CD14-positive monocyte (primary cell): ENCODE measurements around the gene KRTCAP3. TPM values are rescaled to one million over a fixed set of nuclear protein-coding genes. Genes with fewer than 3 reads are reported as not detected.

Source experiments
- DNase-seq, 3 donors: peaks; one replicate each; pipeline ENCODE4 v3.0.0-alpha.2; 2011 to 2022
- H2AFZ ChIP-seq: 2 replicates; pipeline ENCODE4 v1.6.0; 2012; ENCODE audit warnings: mild to moderate bottlenecking, low read depth, low read length, inconsistent platforms; ENCODE audit not compliant: insufficient read depth, poor library complexity, severe bottlenecking
- H3K27ac ChIP-seq, 2 donors: 1 replicate in 1 of 2; 2 replicates in 1 of 2; pipeline ENCODE4 v1.5.1; 2012 to 2013; ENCODE audit warnings: low read length in 2 of 2, control low read depth in 1 of 2, inconsistent platforms in 1 of 2, low read depth in 1 of 2, mild to moderate bottlenecking in 1 of 2
- H3K27me3 ChIP-seq, 2 donors: one replicate each; pipeline versions ENCODE4 v1.6.0 to v1.6.1; 2011 to 2013; ENCODE audit warnings: low read length in 2 of 2; ENCODE audit not compliant: control insufficient read depth in 2 of 2, insufficient read depth in 2 of 2
- H3K36me3 ChIP-seq, 2 donors: replicated peaks in 1 of 2; 1 replicate in 1 of 2; 2 replicates in 1 of 2; pipeline versions ENCODE4 v1.5.1 to v1.6.1; 2012 to 2013; ENCODE audit warnings: low read length in 2 of 2, control low read depth in 1 of 2, inconsistent platforms in 1 of 2, mild to moderate bottlenecking in 1 of 2; ENCODE audit not compliant: insufficient read depth in 2 of 2, control insufficient read depth in 1 of 2
- H3K4me1 ChIP-seq, 2 donors: 1 replicate in 1 of 2; 2 replicates in 1 of 2; pipeline versions ENCODE4 v1.5.1 to v1.6.1; 2012 to 2013; ENCODE audit warnings: low read length in 2 of 2, control low read depth in 1 of 2, inconsistent platforms in 1 of 2, mild to moderate bottlenecking in 1 of 2, moderate library complexity in 1 of 2; ENCODE audit not compliant: insufficient read depth in 2 of 2, control insufficient read depth in 1 of 2
- H3K4me2 ChIP-seq: replicated peaks from 2 replicates; pipeline ENCODE3; 2012; ENCODE audit warnings: low read length, moderate library complexity, mild to moderate bottlenecking; ENCODE audit not compliant: poor library complexity, severe bottlenecking; ENCODE audit errors: extremely low read depth
- H3K4me3 ChIP-seq, 3 experiments: fragments of 200-600 bp in 1 of 3; sonication (generic) in 1 of 3; replicated peaks in 1 of 3; 1 replicate in 2 of 3; 2 replicates in 1 of 3; pipeline ENCODE4 v1.5.1; 2011 to 2013; ENCODE audit warnings: low read length in 3 of 3, mild to moderate bottlenecking in 3 of 3, control low read depth in 2 of 3, low read depth in 2 of 3, inconsistent platforms in 1 of 3, moderate library complexity in 1 of 3
- H3K79me2 ChIP-seq: 2 replicates; pipeline ENCODE4 v1.6.0; 2012; ENCODE audit warnings: mild to moderate bottlenecking, control low read depth, inconsistent platforms, low read length, moderate library complexity; ENCODE audit not compliant: insufficient read depth
- H3K9ac ChIP-seq: 2 replicates; pipeline ENCODE4 v1.6.0; 2017; ENCODE audit warnings: low read length, mild to moderate bottlenecking; ENCODE audit not compliant: insufficient read depth, poor library complexity, severe bottlenecking
- H3K9me3 ChIP-seq, 2 donors: replicated peaks in 1 of 2; 1 replicate in 1 of 2; 2 replicates in 1 of 2; pipeline versions ENCODE4 v1.5.1 to v1.6.1; 2012 to 2013; ENCODE audit warnings: low read length in 2 of 2, control low read depth in 1 of 2; ENCODE audit not compliant: control insufficient read depth in 1 of 2, insufficient read depth in 1 of 2
- H4K20me1 ChIP-seq: 2 replicates; pipeline ENCODE4 v1.6.0; 2012; ENCODE audit warnings: mild to moderate bottlenecking, low read length, control low read depth, moderate library complexity; ENCODE audit not compliant: insufficient read depth
- H3K27ac Mint-ChIP-seq, 7 donors: one replicate each; pipeline ENCODE4 v1.8.0; 2020; ENCODE audit warnings: mild to moderate bottlenecking in 7 of 7, mixed read lengths in 7 of 7, moderate library complexity in 6 of 7, inconsistent platforms in 2 of 7
- H3K27me3 Mint-ChIP-seq, 3 donors: one replicate each; pipeline ENCODE4 v1.8.0; 2021 to 2022; ENCODE audit warnings: low read depth in 3 of 3, mild to moderate bottlenecking in 3 of 3, mixed read lengths in 3 of 3, moderate library complexity in 3 of 3, inconsistent platforms in 1 of 3
- H3K36me3 Mint-ChIP-seq, 2 donors: one replicate each; pipeline ENCODE4 v1.8.0; 2020; ENCODE audit warnings: mixed read lengths in 2 of 2, inconsistent platforms in 1 of 2, mild to moderate bottlenecking in 1 of 2
- H3K4me1 Mint-ChIP-seq: one replicate; pipeline ENCODE4 v1.8.0; 2020; ENCODE audit warnings: mild to moderate bottlenecking, mixed read lengths
- H3K4me3 Mint-ChIP-seq, 2 donors: one replicate each; pipeline ENCODE4 v1.8.0; 2020; ENCODE audit warnings: mild to moderate bottlenecking in 2 of 2, mixed read lengths in 2 of 2, moderate library complexity in 1 of 2
- H3K9me3 Mint-ChIP-seq, 7 donors: one replicate each; pipeline ENCODE4 v1.8.0; 2020 to 2022; ENCODE audit warnings: mixed read lengths in 7 of 7, mild to moderate bottlenecking in 6 of 7, moderate library complexity in 6 of 7, inconsistent platforms in 2 of 7
- CTCF ChIP-seq: fragments of 200-600 bp; IDR thresholded peaks from one replicate; pipeline ENCODE4 v1.8.0; 2022; ENCODE audit warnings: antibody characterized with exemption, mild to moderate bottlenecking
- WGBS: methylation state at CpG from one replicate; pipeline ENCODE4 v1.1.5; 2013; ENCODE audit warnings: missing lambda C conversion rate; ENCODE audit not compliant: insufficient coverage; 5-methylcytosine and 5-hydroxymethylcytosine counted together
- intact Hi-C, 2 donors: fragments of 100-400 bp; cut with micrococcal nuclease; formaldehyde crosslinking; loops; one replicate each; pipeline versions ENCODE4 v1.15.0 to v1.15.1; 2023
- polyA plus RNA-seq, 3 donors: library from polyadenylated mRNA; depleted of rRNA in 1 of 3; unstranded in 2 of 3; stranded (reverse) in 1 of 3; fragments of 300-500 nt in 2 of 3; fragments of >200 nt in 1 of 3; fragmentation: Illumina TruSeq in 2 of 3; gene quantifications; 1 replicate in 2 of 3; 2 replicates in 1 of 3; pipeline ENCODE4 v1.2.3, GENCODE V29; 2012 to 2021

KRTCAP3 gene
- polyA plus RNA-seq, 3 donors: 2.5 TPM; not detected in 2

GRCh38 chr2:27420996-27421395, 21.2 kb upstream of the KRTCAP3 start:
- no peak overlapping the region for H3K9ac ChIP-seq
- H3K4me1 ChIP-seq: no peaks in the 10 kb centered on the region
- H3K27ac ChIP-seq: no peak overlapping the region
- Mint-ChIP-seq H3K4me3 (no peak overlapping the region), H3K27ac (no peak overlapping the region), H3K36me3 (no peaks in the 10 kb centered on the region), H3K4me1 (no peaks in the 10 kb centered on the region), H3K9me3 (peaks cover 0 to 3% (median 0%) of the 10 kb centered on the region in 7 donors), H3K27me3 (peaks cover 0 to 2% (median 2%) of the 10 kb centered on the region in 3 donors)
- H3K27me3 ChIP-seq: no peaks in the 10 kb centered on the region
- H2AFZ ChIP-seq: no peak overlapping the region
- no peaks in the 10 kb centered on the region for H3K36me3 ChIP-seq
- H4K20me1 ChIP-seq: no peaks in the 10 kb centered on the region
- H3K79me2 ChIP-seq: no peaks in the 10 kb centered on the region
- no peak overlapping the region for H3K4me3 ChIP-seq
- H3K9me3 ChIP-seq: no peaks in the 10 kb centered on the region
- intact Hi-C loops: loop anchor here (10.0 kb wide), 1 partner anchor 164 kb away; the partner anchor contains the start of gene ZNF512 (in 2 of the 2)
- no peak for DNase-seq
- no peak overlapping the region for H3K4me2 ChIP-seq
- no peak for TF ChIP-seq CTCF

- Histone ChIP-seq H3K4me1 (no peaks in the 10 kb centered on the region), H3K4me3 (no peak overlapping the region), H3K79me2 (no peaks in the 10 kb centered on the region), H3K27ac (no peak overlapping the region), H3K36me3 (no peaks in the 10 kb centered on the region), H4K20me1 (no peaks in the 10 kb centered on the region), H2AFZ (no peak overlapping the region), H3K9ac (no peak overlapping the region), H3K27me3 (no peaks in the 10 kb centered on the region), H3K9me3 (no peaks in the 10 kb centered on the region), H3K4me2 (no peak overlapping the region)
- H3K4me1 Mint-ChIP-seq: no peaks in the 10 kb centered on the region
- peaks cover 0 to 3% (median 0%) of the 10 kb centered on the region in 7 donors for H3K9me3 Mint-ChIP-seq
- peaks cover 0 to 2% (median 2%) of the 10 kb centered on the region in 3 donors for H3K27me3 Mint-ChIP-seq
- intact Hi-C loops: loop anchor here (10.0 kb wide), 1 partner anchor 163 kb away; the partner anchor contains the start of gene ZNF512 (in 2 of the 2)
- no peak overlapping the region for H3K27ac Mint-ChIP-seq
- TF ChIP-seq CTCF: no peak
- no peak for DNase-seq
- no peak overlapping the region for H3K4me3 Mint-ChIP-seq
- 90% methylated on average over 2 of the region's 4 CpGs for WGBS
- no peaks in the 10 kb centered on the region for H3K36me3 Mint-ChIP-seq
These were observed 20.4 kb upstream of the KRTCAP3 start for GRCh38 chr2:27421660-27422250.
